IMR-90 (cell line): Measurements from ENCODE around the gene SORBS1. TPM values are rescaled to one million over a fixed set of nuclear protein-coding genes. Genes with fewer than 3 reads are reported as not detected.

Experiments
- ATAC-seq: fragments of 200-7000 bp; cut with Tn5 transposase; 2 replicates; pipeline ENCODE4 v1.9.1; 2020; ENCODE audit warnings: low read depth, mild to moderate bottlenecking, moderate library complexity
- BruUV-seq: library from RNA; stranded (reverse); fragments of 400-500 nt; replicated peaks from 2 replicates; lab custom pipeline; 2021; lab: Mats Ljungman, UMichigan
- CTCF ChIA-PET: fragments of 300-600 bp; formaldehyde crosslinking; extraction: SDS; loops from one replicate; lab custom pipeline; 2021; ENCODE audit warnings: antibody characterized with exemption; lab: Yijun Ruan, JAX
- POLR2A ChIA-PET: fragments of 300-600 bp; sonication (Branson Sonifier 250); formaldehyde crosslinking; loops from one replicate; lab custom pipeline; 2022; ENCODE audit warnings: antibody characterized with exemption; ENCODE audit not compliant: unreplicated experiment; lab: Charles Lee
- DNase-seq: peaks from one replicate; pipeline ENCODE4 v3.0.0; 2013
- H2AFZ ChIP-seq: replicated peaks from 2 replicates; pipeline ENCODE3; 2013; ENCODE audit warnings: low read length, mild to moderate bottlenecking; ENCODE audit not compliant: poor library complexity
- H2AK5ac ChIP-seq: 2 replicates; pipeline ENCODE4 v1.6.1; 2013; ENCODE audit warnings: low read depth, low read length, inconsistent platforms
- H2AK9ac ChIP-seq: replicated peaks from 2 replicates; pipeline ENCODE3; 2013; ENCODE audit warnings: mild to moderate bottlenecking, low read depth, low read length, moderate library complexity; ENCODE audit not compliant: poor library complexity
- H2BK120ac ChIP-seq: 2 replicates; pipeline ENCODE4 v1.6.1; 2013; ENCODE audit warnings: low read depth, low read length, inconsistent platforms
- H2BK15ac ChIP-seq: 3 replicates; pipeline ENCODE4 v1.6.1; 2013; ENCODE audit warnings: low read depth, low read length, inconsistent platforms
- H2BK20ac ChIP-seq: 2 replicates; pipeline ENCODE4 v1.6.1; 2013; ENCODE audit warnings: low read depth, mild to moderate bottlenecking, inconsistent platforms, low read length, moderate library complexity
- H2BK5ac ChIP-seq: 2 replicates; pipeline ENCODE4 v1.6.1; 2013; ENCODE audit warnings: mild to moderate bottlenecking, low read depth, low read length, inconsistent platforms; ENCODE audit not compliant: poor library complexity, severe bottlenecking
- H3K14ac ChIP-seq: replicated peaks from 2 replicates; pipeline ENCODE4 v1.6.1; 2013; ENCODE audit warnings: low read depth, low read length, inconsistent platforms
- H3K18ac ChIP-seq: 2 replicates; pipeline ENCODE4 v1.6.1; 2013; ENCODE audit warnings: low read depth, low read length, control low read depth
- H3K23ac ChIP-seq: 2 replicates; pipeline ENCODE4 v1.6.1; 2013; ENCODE audit warnings: low read depth, low read length, inconsistent platforms
- H3K27ac ChIP-seq: 2 replicates; pipeline ENCODE4 v1.5.1; 2013; ENCODE audit warnings: mild to moderate bottlenecking, control low read depth, low read length; ENCODE audit not compliant: insufficient read depth
- H3K27me3 ChIP-seq: 2 replicates; pipeline ENCODE4 v1.6.1; 2013; ENCODE audit warnings: low read length; ENCODE audit not compliant: control insufficient read depth, insufficient read depth
- H3K36me3 ChIP-seq: 2 replicates; pipeline ENCODE4 v1.6.1; 2013; ENCODE audit warnings: low read length, mixed read lengths; ENCODE audit not compliant: control insufficient read depth, insufficient read depth
- H3K4ac ChIP-seq: 2 replicates; pipeline ENCODE4 v1.6.1; 2013; ENCODE audit warnings: low read depth, low read length, inconsistent platforms
- H3K4me1 ChIP-seq: 2 replicates; pipeline ENCODE4 v1.6.1; 2013; ENCODE audit warnings: low read length, mixed read lengths; ENCODE audit not compliant: control insufficient read depth, insufficient read depth
- H3K4me2 ChIP-seq: 2 replicates; pipeline ENCODE4 v1.6.1; 2013; ENCODE audit warnings: low read depth, mild to moderate bottlenecking, control low read depth, low read length, moderate library complexity
- H3K4me3 ChIP-seq: 2 replicates; pipeline ENCODE4 v1.5.1; 2013; ENCODE audit warnings: low read depth, mild to moderate bottlenecking, control low read depth, low read length, moderate library complexity; ENCODE audit not compliant: insufficient read depth
- H3K56ac ChIP-seq: 2 replicates; pipeline ENCODE4 v1.6.1; 2013; ENCODE audit warnings: low read length, inconsistent platforms; ENCODE audit not compliant: insufficient read depth; ENCODE audit errors: extremely low read depth
- H3K79me1 ChIP-seq, 2 experiments: 2 replicates each; pipeline ENCODE4 v1.6.1; 2013; ENCODE audit warnings: low read length in 2 of 2, inconsistent platforms in 1 of 2, low read depth in 1 of 2
- H3K9ac ChIP-seq: 2 replicates; pipeline ENCODE4 v1.6.1; 2013; ENCODE audit warnings: low read depth, low read length, control low read depth
- H3K9me1 ChIP-seq: 2 replicates; pipeline ENCODE4 v1.6.1; 2013; ENCODE audit warnings: low read length, inconsistent platforms; ENCODE audit not compliant: insufficient read depth
- H3K9me3 ChIP-seq: 2 replicates; pipeline ENCODE4 v1.6.1; 2013; ENCODE audit warnings: low read length; ENCODE audit not compliant: control insufficient read depth, insufficient read depth
- H4K20me1 ChIP-seq: 2 replicates; pipeline ENCODE4 v1.6.1; 2013; ENCODE audit warnings: low read length, inconsistent platforms; ENCODE audit not compliant: insufficient read depth
- H4K5ac ChIP-seq: 2 replicates; pipeline ENCODE4 v1.6.1; 2013; ENCODE audit warnings: mild to moderate bottlenecking, low read depth, low read length, control low read depth
- H4K8ac ChIP-seq, 2 experiments: 2 replicates each; pipeline ENCODE4 v1.6.1; 2013; ENCODE audit warnings: low read depth in 2 of 2, low read length in 2 of 2, control low read depth in 1 of 2, inconsistent platforms in 1 of 2
- H4K91ac ChIP-seq: 2 replicates; pipeline ENCODE4 v1.6.1; 2013; ENCODE audit warnings: low read depth, low read length, inconsistent platforms; ENCODE audit not compliant: insufficient read depth
- BHLHE40 ChIP-seq: fragments of 150-350 bp; IDR thresholded peaks from 2 replicates; pipeline ENCODE4 v1.6.1; 2016; ENCODE audit warnings: mild to moderate bottlenecking, low read depth, low read length
- CHD1 ChIP-seq: IDR thresholded peaks from 2 replicates; pipeline ENCODE4 v1.6.1; 2012; ENCODE audit warnings: low read depth, low read length, improper control_type of control experiment
- CTCF ChIP-seq: conservative IDR thresholded peaks from 2 replicates; pipeline ENCODE4 v1.5.1; 2012; ENCODE audit warnings: mild to moderate bottlenecking, low read depth, low read length, improper control_type of control experiment
- MAFK ChIP-seq: IDR thresholded peaks from 2 replicates; pipeline ENCODE4 v1.6.1; 2012; ENCODE audit warnings: low read depth, low read length, improper control_type of control experiment
- NFE2L2 ChIP-seq: fragments of 150-350 bp; IDR thresholded peaks from 2 replicates; pipeline ENCODE4 v1.6.1; 2016; ENCODE audit warnings: low read depth, mild to moderate bottlenecking, low read length
- POLR2A ChIP-seq: IDR thresholded peaks from 2 replicates; pipeline ENCODE4 v1.6.1; 2012; ENCODE audit warnings: mild to moderate bottlenecking, low read depth, low read length
- RAD21 ChIP-seq: IDR thresholded peaks from 2 replicates; pipeline ENCODE4 v1.6.1; 2012; ENCODE audit warnings: low read length, improper control_type of control experiment
- USF2 ChIP-seq: fragments of 150-350 bp; IDR thresholded peaks from 2 replicates; pipeline ENCODE4 v1.6.1; 2017; ENCODE audit warnings: mild to moderate bottlenecking, antibody characterized with exemption, low read length, low read depth
- WGBS, 2 experiments: methylation state at CpG; one replicate each; pipeline versions ENCODE4 v1.1.5 to v1.1.7; 2013; ENCODE audit warnings: missing lambda C conversion rate in 2 of 2; ENCODE audit not compliant: insufficient read length in 1 of 2; ENCODE audit errors: extremely low coverage in 2 of 2; 5-methylcytosine and 5-hydroxymethylcytosine counted together
- dilution Hi-C: fragments of 300-500 bp; cut with HindIII; formaldehyde crosslinking; loops from one replicate; pipeline ENCODE4 v1.14.3; 2018; ENCODE audit warnings: low sequenced_read_pairs; ENCODE audit not compliant: unreplicated experiment
- in situ Hi-C: fragments of 300-500 bp; cut with MboI; formaldehyde crosslinking; loops from 3 replicates; pipeline ENCODE4 v1.14.3; 2019; ENCODE audit warnings: low sequenced_read_pairs, inconsistent platforms, mixed read lengths
- intact Hi-C: fragments of 100-400 bp; cut with micrococcal nuclease; formaldehyde crosslinking; loops from 2 replicates; pipeline ENCODE4 v1.10.0; 2022
- polyA plus RNA-seq, 3 experiments: library from polyadenylated mRNA; depleted of rRNA; stranded (reverse); fragments of >200 nt; gene quantifications; 2 replicates each; pipeline ENCODE4 v1.2.3, GENCODE V29; 2012; ENCODE audit warnings: low replicate concordance in 1 of 3
- total RNA-seq: library from RNA; depleted of rRNA; stranded (reverse); fragments of >200 nt; gene quantifications from 2 replicates; pipeline ENCODE4 v1.2.3, GENCODE V29; 2012

Gene SORBS1
- total and polyA plus RNA-seq, 2 of the 4 experiments (the other 2 are of a cell fraction) = 0.18 to 0.32 TPM

- dilution Hi-C loops = no loop called here
- intact Hi-C loops = no loop called here
Observed at GRCh38 chr10:95496246-95496911, 64.8 kb downstream of the SORBS1 start.

More at GRCh38 chr10:95496246-95496911, 64.8 kb downstream of the SORBS1 start:
- Histone ChIP-seq H2AFZ (no peak overlapping the region), H4K20me1 (no peaks in the 10 kb centered on the region), H3K18ac (no peak overlapping the region), H3K23ac (no peak overlapping the region), H2BK20ac (no peak overlapping the region), H4K8ac (no peak overlapping the region), H3K27ac (no peak overlapping the region), H3K4me2 (no peak overlapping the region), H3K4ac (no peak overlapping the region), H3K9ac (no peak overlapping the region), H3K4me1 (no peaks in the 10 kb centered on the region), H2BK15ac (no peak overlapping the region), H4K91ac (no peak overlapping the region), H3K36me3 (no peaks in the 10 kb centered on the region), H2AK5ac (no peak overlapping the region), H3K9me3 (no peaks in the 10 kb centered on the region), H2BK120ac (no peak overlapping the region), H2AK9ac (no peak overlapping the region), H4K5ac (no peak overlapping the region), H3K9me1 (no peaks in the 10 kb centered on the region), H3K27me3 (no peaks in the 10 kb centered on the region), H2BK5ac (no peak overlapping the region), H3K56ac (no peak overlapping the region), H3K4me3 (no peak overlapping the region), H3K14ac (no peak overlapping the region), H3K79me1 (no peaks in the 10 kb centered on the region)
- CTCF ChIA-PET = no interaction called here
- in situ Hi-C loops = no loop called here
- POLR2A ChIA-PET = no interaction called here
- no TSS peak for BruUV-seq
- no peak for ATAC-seq
- TF ChIP-seq BHLHE40 (no peak), CTCF (no peak), CHD1 (no peak), USF2 (no peak), MAFK (no peak), POLR2A (no peak), RAD21 (no peak), NFE2L2 (no peak)
- no CpG with 5 or more reads among the region's 2 CpGs for WGBS, 2 experiments
- DNase-seq = no peak
